Measurements from ENCODE around the gene MOXD1. TPM values are rescaled to one million over a fixed set of nuclear protein-coding genes. Genes with fewer than 3 reads are reported as not detected.

The MOXD1 gene
- 13.8 and 14.6 TPM in 2 replicates for total RNA-seq

DNA sequence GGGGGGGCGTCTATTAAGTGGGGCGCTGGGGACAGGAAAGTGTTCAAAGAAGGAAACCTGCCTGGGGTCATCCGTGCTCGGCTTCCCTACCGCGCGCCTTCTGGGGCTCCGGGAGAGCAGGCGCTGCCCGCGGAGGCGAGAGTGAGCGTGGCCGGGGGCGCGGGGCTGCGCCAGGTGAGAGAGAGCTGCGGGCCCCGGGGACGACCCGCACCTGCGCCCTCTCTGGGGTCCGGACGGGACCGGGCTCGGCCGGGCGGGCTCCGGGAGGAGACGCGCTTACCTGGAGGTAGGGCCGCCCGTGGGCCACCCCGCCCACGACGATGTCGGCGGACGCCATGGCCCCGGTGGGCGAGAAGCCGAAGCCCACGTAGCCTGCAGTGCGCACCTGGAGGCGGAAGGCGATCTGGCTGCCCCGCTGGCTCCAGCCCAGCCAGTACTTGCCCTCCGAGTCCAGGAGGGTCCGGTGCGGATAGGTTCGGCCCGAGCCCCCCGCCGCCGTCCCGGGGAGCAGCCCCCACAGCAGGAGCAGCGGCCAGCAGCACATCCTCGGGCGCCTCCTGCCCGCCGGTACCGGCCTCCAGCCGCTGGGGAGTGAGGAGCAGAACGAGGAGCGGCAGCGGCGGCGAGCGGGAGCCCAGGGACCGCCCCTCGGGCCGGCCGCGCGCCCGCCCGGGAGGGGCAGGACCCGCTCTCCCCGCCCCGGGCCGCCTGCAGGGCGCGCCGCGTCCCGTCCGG lies at the start of gene MOXD1:
Gene MOXD1, minus strand, starts transcription at position 593 of the 735 bp plus-strand sequence. Its CDS starts 49 bp downstream, at position 544.

Other genes starting within 250 kb of the MOXD1 start
- 24.9 and 28.1 TPM in 2 replicates for gene STX7, start 111.6 kb upstream of the MOXD1 start, total RNA-seq
- not detected in 2 replicates for gene TAAR9, start 136.8 kb upstream of the MOXD1 start, total RNA-seq
- not detected in 2 replicates for gene TAAR8, start 151.2 kb upstream of the MOXD1 start, total RNA-seq
- not detected in 2 replicates for gene TAAR6, start 168.8 kb upstream of the MOXD1 start, total RNA-seq
- not detected in 2 replicates for gene TAAR5, start 188.3 kb upstream of the MOXD1 start, total RNA-seq
- gene TAAR2, start 222.8 kb upstream of the MOXD1 start, total RNA-seq: not detected in 2 replicates